ENCODE results near the gene AGFG2.
"Not testable (repeated sequence)": the region's sequence is repeated elsewhere in the genome, so short reads cannot be mapped to it uniquely, and the experiment has no call there.

- TF ChIP-seq CTCF, EZH2 (IDR thresholded peaks at IDR 0.05): not testable (repeated sequence)
Observed at GRCh38 chr7:100500743-100501142, 38.3 kb upstream of the AGFG2 start.

Data from neural progenitor cell (in vitro differentiated cells).